Measurements from ENCODE around the gene LDLRAP1. TPM values are rescaled to one million over a fixed set of nuclear protein-coding genes. Genes with fewer than 3 reads are reported as not detected.
"Not testable (repeated sequence)": the region's sequence is repeated elsewhere in the genome, so short reads cannot be mapped to it uniquely, and the experiment has no call there.

The LDLRAP1 gene
- total RNA-seq, 2 donors from 2014 or later: 13.9 to 14.5 TPM

GRCh38 chr1:25598879-25599278 is 55.5 kb downstream of the LDLRAP1 start:
- DNase-seq: no peak
- Histone ChIP-seq H3K9ac (ENCODE audit: extremely low read depth, low read length, poor library complexity, severe bottlenecking) (no peak overlapping the region), H3K9me3 (ENCODE audit: control insufficient read depth, low read length) (peaks cover 4% of the 10 kb centered on the region), H3K4me3 (ENCODE audit: low read length) (no peak overlapping the region), H3K36me3 (ENCODE audit: control insufficient read depth, insufficient read depth, low read length) (no peaks in the 10 kb centered on the region), H3K4me1 (ENCODE audit: control insufficient read depth, insufficient read depth, low read length) (no peaks in the 10 kb centered on the region), H3K27me3 (ENCODE audit: control insufficient read depth, insufficient read depth, low read length, poor library complexity, severe bottlenecking) (no peaks in the 10 kb centered on the region), H3K27ac (ENCODE audit: low read depth, low read length) (no peak overlapping the region)
- WGBS, 2 experiments (ENCODE audit: insufficient coverage in 1 of 2, insufficient read length in 1 of 2): 100% methylated on average over 1 of the region's 1 CpG; no CpG with 5 or more reads in 1 of the 2 experiments
- no peaks in the 10 kb centered on the region for H3K36me3 Mint-ChIP-seq (ENCODE audit: low read depth)
- peaks cover 8% of the 10 kb centered on the region for H3K27me3 Mint-ChIP-seq (ENCODE audit: insufficient read depth)
- H3K4me1 Mint-ChIP-seq: no peaks in the 10 kb centered on the region
- peaks cover 2% of the 10 kb centered on the region for H3K9me3 Mint-ChIP-seq
- H3K27ac Mint-ChIP-seq: no peak overlapping the region
- TF ChIP-seq, protein P1, sequence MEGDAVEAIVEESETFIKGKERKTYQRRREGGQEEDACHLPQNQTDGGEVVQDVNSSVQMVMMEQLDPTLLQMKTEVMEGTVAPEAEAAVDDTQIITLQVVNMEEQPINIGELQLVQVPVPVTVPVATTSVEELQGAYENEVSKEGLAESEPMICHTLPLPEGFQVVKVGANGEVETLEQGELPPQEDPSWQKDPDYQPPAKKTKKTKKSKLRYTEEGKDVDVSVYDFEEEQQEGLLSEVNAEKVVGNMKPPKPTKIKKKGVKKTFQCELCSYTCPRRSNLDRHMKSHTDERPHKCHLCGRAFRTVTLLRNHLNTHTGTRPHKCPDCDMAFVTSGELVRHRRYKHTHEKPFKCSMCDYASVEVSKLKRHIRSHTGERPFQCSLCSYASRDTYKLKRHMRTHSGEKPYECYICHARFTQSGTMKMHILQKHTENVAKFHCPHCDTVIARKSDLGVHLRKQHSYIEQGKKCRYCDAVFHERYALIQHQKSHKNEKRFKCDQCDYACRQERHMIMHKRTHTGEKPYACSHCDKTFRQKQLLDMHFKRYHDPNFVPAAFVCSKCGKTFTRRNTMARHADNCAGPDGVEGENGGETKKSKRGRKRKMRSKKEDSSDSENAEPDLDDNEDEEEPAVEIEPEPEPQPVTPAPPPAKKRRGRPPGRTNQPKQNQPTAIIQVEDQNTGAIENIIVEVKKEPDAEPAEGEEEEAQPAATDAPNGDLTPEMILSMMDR (conservative IDR thresholded peaks at IDR 0.05): no peak
- H3K4me3 Mint-ChIP-seq: no peak overlapping the region

DNA sequence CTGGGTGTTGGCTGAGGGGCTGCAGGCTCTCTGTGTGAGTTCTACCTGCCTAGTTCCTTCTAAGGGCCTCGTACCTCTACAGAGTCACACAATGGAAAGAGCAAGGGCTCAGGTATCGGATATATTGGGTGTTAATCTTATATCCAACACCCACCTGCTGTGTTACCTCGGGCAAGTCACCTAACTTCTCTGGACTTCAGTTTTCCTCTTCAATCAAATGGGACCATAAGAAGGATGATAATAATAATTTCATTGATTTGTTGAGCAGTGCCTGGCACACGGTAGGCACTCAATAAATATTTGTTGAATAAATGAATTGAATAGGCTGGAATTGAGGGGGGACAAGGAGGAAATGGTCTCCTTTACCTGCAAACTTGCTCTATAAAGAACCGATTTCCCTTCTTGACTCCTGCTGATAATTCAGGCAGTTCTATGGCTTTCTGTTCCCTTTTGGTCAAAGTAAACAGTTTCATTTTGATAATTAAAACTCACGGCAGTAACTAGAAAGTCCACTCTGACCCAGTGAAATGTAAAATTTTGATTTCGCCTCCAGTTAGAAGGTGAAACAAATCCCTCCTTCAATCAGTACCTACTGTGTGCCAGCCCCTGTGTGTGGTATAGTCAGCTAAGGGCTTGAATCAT is 56.7 kb downstream of the LDLRAP1 start:
- Mint-ChIP-seq H3K27ac (no peak overlapping the region), H3K4me1 (no peaks in the 10 kb centered on the region), H3K4me3 (no peak overlapping the region), H3K27me3 (ENCODE audit: insufficient read depth) (peaks cover 5% of the 10 kb centered on the region), H3K36me3 (ENCODE audit: low read depth) (no peaks in the 10 kb centered on the region), H3K9me3 (peaks cover 2% of the 10 kb centered on the region)
- H3K27me3 ChIP-seq (ENCODE audit: control insufficient read depth, insufficient read depth, low read length, poor library complexity, severe bottlenecking): no peaks in the 10 kb centered on the region
- no peak overlapping the region for H3K4me3 ChIP-seq (ENCODE audit: low read length)
- peaks cover 4% of the 10 kb centered on the region for H3K9me3 ChIP-seq (ENCODE audit: control insufficient read depth, low read length)
- TF ChIP-seq, protein P1 (conservative IDR thresholded peaks at IDR 0.05): no peak
- H3K27ac ChIP-seq (ENCODE audit: low read depth, low read length): no peak overlapping the region
- 89 to 97% methylated on average over 5 to 7 of the region's 7 CpGs for WGBS, 2 experiments (ENCODE audit: insufficient coverage in 1 of 2, insufficient read length in 1 of 2)
- no peaks in the 10 kb centered on the region for H3K36me3 ChIP-seq (ENCODE audit: control insufficient read depth, insufficient read depth, low read length)
- no peak overlapping the region for H3K9ac ChIP-seq (ENCODE audit: extremely low read depth, low read length, poor library complexity, severe bottlenecking)
- DNase-seq: no peak
- H3K4me1 ChIP-seq (ENCODE audit: control insufficient read depth, insufficient read depth, low read length): no peaks in the 10 kb centered on the region

DNA sequence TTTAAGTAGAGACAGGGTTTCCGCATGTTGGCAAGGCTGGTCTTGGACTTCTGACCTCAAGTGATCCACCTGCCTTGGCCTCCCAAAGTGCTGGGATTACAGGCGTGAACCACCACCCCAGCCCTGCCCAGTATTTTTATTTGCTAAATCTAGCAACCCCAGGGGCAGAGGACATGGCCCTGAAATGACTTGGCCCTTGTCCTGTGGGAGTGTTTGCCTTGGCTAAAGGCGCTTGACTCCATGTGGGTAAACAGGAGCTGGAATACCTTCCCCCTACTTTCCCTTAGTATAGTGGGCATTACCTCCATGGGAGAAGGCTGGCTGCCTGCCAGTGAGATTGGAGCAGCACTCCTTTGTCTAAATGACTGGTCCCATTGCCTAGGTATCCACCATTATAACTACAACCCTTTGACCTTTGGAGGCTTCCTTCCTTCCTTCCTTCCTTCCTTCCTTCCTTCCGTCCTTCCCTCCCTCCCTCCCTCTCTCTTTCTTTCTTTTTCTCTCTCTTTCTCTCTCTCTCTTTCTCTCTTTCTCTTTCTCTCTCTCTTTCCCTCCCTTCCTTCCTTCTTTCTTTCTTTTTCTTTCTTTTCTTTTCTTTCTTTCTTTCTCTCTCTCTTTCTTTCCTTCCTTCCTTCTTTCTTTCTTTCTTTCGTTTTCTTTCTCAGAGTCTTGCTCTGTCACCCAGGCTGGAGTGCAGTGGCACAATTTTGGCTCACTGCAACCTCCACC is 57.7 kb downstream of the LDLRAP1 start:
- H3K36me3 ChIP-seq (ENCODE audit: control insufficient read depth, insufficient read depth, low read length); H3K27ac Mint-ChIP-seq; H3K9ac ChIP-seq (ENCODE audit: extremely low read depth, low read length, poor library complexity, severe bottlenecking); H3K27me3 Mint-ChIP-seq (ENCODE audit: insufficient read depth); H3K4me1 ChIP-seq (ENCODE audit: control insufficient read depth, insufficient read depth, low read length); H3K9me3 ChIP-seq (ENCODE audit: control insufficient read depth, low read length); H3K27me3 ChIP-seq (ENCODE audit: control insufficient read depth, insufficient read depth, low read length, poor library complexity, severe bottlenecking); H3K4me1 Mint-ChIP-seq; DNase-seq; H3K4me3 Mint-ChIP-seq; H3K27ac ChIP-seq (ENCODE audit: low read depth, low read length); H3K36me3 Mint-ChIP-seq (ENCODE audit: low read depth); H3K4me3 ChIP-seq (ENCODE audit: low read length); H3K9me3 Mint-ChIP-seq: not testable (repeated sequence)
- WGBS, 2 experiments (ENCODE audit: insufficient coverage in 1 of 2, insufficient read length in 1 of 2): 93 to 95% methylated on average over 2 to 5 of the region's 5 CpGs

DNA sequence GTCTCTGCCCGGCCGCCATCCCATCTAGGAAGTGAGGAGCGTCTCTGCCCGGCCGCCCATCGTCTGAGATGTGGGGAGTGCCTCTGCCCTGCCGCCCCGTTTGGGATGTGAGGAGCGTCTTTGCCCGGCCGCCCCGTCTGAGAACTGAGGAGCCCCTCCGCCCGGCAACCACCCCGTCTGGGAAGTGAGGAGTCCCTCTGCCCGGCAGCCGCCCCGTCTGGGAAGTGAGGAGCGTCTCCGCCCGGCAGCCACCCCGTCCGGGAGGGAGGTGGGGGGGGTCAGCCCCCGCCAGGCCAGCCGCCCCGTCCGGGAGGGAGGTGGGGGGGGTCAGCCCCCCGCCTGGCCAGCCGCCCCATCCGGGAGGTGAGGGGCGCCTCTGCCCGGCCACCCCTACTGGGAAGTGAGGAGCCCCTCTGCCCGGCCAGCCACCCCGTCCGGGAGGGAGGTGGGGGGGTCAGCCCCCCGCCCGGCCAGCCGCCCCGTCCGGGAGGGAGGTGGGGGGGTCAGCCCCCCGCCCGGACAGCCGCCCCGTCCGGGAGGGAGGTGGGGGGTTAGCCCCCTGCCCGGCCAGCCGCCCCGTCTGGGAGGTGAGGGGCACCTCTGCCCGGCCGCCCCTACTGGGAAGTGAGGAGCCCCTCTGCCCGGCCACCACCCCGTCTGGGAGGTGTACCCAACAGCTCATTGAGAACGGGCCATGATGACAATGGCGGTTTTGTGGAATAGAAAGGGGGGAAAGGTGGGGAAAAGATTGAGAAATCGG is 60.6 kb downstream of the LDLRAP1 start:
- H3K27me3 Mint-ChIP-seq (ENCODE audit: insufficient read depth): peaks cover 12% of the 10 kb centered on the region
- not testable (repeated sequence) for DNase-seq; H3K36me3 Mint-ChIP-seq (ENCODE audit: low read depth); H3K9me3 ChIP-seq (ENCODE audit: control insufficient read depth, low read length); H3K27ac ChIP-seq (ENCODE audit: low read depth, low read length); H3K4me3 ChIP-seq (ENCODE audit: low read length); H3K9me3 Mint-ChIP-seq; H3K27me3 ChIP-seq (ENCODE audit: control insufficient read depth, insufficient read depth, low read length, poor library complexity, severe bottlenecking); H3K4me1 ChIP-seq (ENCODE audit: control insufficient read depth, insufficient read depth, low read length); H3K4me1 Mint-ChIP-seq; H3K36me3 ChIP-seq (ENCODE audit: control insufficient read depth, insufficient read depth, low read length); H3K9ac ChIP-seq (ENCODE audit: extremely low read depth, low read length, poor library complexity, severe bottlenecking); H3K4me3 Mint-ChIP-seq; H3K27ac Mint-ChIP-seq
- 95 to 100% methylated on average over 12 to 29 of the region's 55 CpGs for WGBS, 2 experiments (ENCODE audit: insufficient coverage in 1 of 2, insufficient read length in 1 of 2)
